ENCODE measurements around the gene TNPO1.

TNPO1 gene

GRCh38 chr5:72818866-72819534, 2.5 kb downstream of the TNPO1 start:
- peak; percentile 49 for DNase-seq

DNA sequence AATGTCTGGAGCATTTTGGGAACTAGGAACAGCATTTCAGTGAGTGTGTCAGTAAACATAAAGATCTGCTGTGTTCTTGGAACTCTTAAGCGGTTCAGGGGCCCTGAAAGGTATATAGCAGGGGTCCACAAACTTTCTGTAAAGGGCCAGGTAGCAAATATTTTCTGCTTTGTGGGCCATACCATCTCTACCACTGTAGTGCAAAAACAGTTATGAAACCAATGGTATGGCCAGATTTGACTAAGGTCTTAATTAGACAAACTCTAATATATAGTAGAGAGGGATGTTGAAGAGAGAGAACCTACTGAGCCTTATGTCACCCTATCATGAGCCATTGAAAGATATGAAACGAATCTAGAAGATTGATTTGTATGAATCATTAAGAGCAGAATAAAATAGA, 5.3 kb downstream of the TNPO1 start:
- no peak for DNase-seq

GRCh38 chr5:72822944-72823343, 6.5 kb downstream of the TNPO1 start:
- DNase-seq, result no peak

DNA sequence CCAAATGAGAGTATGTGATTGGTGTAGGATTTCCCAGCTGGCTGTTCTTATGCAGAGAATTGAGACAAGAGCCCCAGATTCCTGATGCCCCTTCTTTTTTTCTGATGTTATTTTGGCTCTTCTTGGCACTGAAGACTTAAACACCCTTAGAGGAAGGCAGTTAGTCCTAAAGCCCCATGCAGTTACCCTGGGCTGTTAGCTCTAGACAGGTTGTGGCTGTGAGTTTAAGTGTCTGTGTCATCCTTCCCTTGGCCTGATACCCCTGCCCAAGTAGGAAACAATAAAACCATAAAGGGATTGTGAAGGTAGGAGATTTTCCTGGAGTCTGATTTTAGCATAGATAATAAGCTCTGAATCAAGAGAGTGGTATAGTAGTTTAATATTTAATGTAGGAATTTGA, 13.2 kb downstream of the TNPO1 start:
- DNase-seq, result no peak

- DNase-seq, result no peak
Measured at GRCh38 chr5:72830362-72830761, 13.9 kb downstream of the TNPO1 start.

- DNase-seq, result no peak
Measured at GRCh38 chr5:72831685-72832084, 15.2 kb downstream of the TNPO1 start.

- DNase-seq, result no peak
Measured at GRCh38 chr5:72834924-72835323, 18.5 kb downstream of the TNPO1 start.

- no peak for DNase-seq
Measured at GRCh38 chr5:72835633-72836032, 19.2 kb downstream of the TNPO1 start.

DNA sequence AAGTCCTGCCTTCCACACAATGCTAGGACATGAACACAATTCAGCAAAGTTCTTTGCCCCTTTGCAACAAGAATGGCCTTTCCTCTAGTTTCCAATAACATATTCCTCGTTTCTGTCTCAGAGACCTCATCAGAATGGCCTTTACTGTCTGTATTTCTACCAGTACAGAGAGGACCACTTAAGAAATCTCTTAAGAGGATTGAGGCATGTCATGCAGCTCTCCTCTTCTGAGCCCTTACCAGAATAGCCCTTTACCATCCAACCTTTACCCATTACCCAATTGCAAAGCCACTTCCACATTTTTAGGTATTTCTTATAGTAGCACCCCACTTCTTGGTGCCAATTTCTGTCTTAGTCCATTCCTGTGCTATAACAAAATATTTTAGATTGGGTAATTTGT, 20.3 kb downstream of the TNPO1 start:
- no peak for DNase-seq

DNA sequence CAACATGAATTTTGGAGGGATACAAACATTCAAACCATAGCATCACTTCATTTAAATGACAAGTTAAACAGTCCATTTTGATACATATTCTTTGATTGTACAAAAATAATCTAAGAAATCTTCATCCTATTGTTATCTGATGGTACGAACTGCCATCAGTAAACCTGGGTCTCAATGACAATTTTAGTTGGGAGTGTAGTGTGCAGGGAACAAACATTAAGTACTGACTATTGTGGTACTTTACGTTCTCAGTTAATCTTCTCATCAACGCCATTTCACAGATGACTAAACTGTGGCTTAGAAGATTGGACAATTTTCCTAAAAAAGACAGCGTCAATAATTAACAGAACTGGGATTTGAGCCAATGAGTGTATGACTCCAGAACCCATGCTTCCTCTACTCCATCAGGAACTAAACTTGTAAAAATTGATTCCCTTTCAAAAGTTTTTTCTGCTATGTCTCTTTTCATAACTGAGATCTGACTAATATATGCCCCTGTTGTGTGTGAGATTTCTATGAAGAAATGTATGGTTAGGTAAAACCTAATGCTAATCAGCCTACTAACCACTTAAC, 21.1 kb downstream of the TNPO1 start:
- DNase-seq, result no peak

DNA sequence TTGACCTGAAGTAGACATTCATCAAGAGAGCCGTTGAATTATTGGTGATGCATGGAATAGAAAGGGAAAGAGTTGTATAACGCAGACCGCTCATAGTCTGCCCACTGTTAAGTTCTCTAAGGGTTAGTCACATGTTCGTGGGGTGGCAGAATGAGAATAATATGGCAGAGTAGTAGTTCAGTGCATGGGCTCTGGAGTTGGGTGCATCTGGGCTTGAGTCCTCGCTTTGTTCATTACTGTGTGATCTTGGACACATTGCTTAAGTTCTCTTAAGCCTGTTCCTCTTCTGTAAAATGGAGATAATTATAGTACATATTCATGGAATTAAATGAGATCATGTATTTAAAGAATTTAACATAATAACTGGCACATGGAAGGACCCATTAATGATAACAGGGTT, 23.6 kb downstream of the TNPO1 start:
- DNase-seq, result no peak

DNA sequence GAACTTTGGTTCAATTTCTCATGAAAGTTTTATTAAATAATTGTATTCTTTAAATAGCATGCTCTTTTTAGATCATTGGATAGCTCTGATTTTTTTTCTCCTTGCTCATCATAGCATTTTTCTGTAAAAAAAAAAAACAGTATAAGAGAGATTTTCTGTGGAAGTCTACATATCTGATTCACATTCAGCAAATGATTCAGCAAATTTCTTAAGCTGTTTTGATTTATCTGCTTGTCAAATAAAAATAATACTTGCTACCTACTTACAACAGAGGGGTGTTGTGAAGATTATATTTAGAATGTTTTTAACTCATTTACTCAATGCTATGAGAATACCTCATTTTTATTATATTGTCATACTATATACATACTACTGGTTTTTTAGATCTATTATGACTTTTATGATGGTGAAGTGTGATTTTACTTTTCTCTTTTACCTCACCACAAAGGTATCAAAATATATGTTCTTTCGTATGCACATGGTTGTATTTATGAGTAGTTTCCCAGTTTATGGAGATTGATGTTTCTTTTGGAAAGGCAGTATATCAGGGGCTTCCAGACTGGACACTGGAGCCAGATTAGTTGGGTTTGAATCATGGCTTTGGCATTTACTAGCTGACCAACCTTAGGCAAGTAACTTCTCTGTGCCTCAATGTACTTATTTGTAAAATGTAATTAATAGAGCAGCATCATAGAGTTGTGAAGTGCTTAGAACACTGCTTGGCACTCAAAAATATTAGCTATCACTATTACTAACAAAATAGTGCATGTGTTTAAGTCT, 25.5 kb downstream of the TNPO1 start:
- no peak for DNase-seq

GRCh38 chr5:72842816-72843215, 26.4 kb downstream of the TNPO1 start:
- DNase-seq, result no peak

GRCh38 chr5:72844218-72844603, 27.8 kb downstream of the TNPO1 start:
- no peak for DNase-seq

DNA sequence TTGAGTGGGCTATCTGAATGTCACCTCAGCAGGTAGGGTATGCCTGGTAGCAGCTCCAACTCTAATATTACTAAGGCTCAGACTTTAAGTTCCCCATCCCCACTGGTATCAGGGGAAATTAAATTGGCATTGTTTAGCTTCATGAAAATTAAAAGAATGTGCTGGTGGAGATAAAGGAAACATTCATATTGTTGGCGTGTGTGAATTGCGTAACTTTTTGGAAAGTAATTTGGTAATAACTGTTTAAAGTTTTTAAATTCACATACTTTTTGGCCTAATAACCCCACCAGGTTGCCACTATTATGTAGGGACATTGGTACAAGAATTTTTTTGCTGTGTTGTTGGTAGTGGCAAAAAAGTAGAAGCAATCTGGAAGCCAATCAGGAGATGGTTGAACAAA, 29.4 kb downstream of the TNPO1 start:
- no peak for DNase-seq

DNA sequence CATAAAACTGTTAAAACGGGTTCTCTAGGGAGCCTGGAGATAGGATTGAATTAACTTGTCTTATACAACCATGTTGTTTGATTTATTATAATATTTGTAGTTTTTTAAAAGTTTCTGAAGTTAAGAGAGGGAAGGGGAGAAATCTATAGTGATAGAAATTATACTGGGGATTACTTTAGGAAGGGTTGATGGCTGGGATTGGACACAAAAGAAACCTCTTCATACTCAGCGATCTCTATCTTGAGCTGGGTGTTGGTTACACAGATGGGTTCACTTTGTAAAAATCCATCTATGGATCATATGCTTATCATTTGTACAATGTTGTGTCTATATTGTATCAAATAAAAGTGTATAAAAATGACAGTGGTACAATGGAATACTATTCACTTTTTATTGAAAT, 30.0 kb downstream of the TNPO1 start:
- no peak for DNase-seq

- no peak for DNase-seq
Measured at GRCh38 chr5:72847439-72847838, 31.0 kb downstream of the TNPO1 start.

- peak; percentile 89 for DNase-seq
Measured at GRCh38 chr5:72847989-72848473, 31.6 kb downstream of the TNPO1 start.

GRCh38 chr5:72848474-72849428, 32.3 kb downstream of the TNPO1 start:
- peak; percentile 58 for DNase-seq

DNA sequence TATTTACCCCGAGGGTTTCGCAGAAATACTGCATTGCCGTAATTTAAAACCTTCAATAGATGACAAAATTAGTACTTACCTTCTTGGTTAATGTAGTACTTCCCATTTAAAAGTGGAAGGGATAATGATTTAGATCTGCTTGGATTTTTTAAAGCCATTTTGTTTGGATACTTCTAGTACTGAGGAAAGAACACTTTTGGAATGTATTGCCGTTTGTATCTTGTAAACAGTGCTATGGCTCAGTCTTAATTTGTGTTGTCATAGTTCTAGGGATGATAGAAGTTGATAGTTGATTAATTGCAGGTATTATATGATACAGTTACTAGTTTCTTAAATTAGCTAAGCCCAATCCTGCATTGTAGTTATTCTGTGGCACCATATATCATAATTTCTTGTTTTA, 33.1 kb downstream of the TNPO1 start:
- no peak for DNase-seq

GRCh38 chr5:72850113-72850512, 33.7 kb downstream of the TNPO1 start:
- no peak for DNase-seq

DNA sequence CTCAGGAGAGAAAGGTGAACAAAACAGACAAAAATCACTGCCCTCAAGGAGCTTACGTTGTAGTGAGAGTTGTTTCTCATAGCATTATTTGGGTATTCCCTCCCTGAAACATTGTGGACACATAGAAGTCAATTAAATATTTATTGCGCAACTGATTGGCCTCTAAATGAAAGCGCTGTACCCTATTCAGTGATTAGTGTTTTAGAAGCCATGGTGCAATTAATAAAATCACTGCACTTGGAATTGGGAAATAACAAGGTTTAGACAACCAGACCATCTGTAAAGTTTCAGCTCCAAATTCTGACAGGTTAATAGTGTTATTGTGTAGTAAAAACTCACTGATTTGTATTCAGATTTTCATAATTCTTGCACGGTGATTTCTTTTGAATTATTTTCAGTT, 35.9 kb downstream of the TNPO1 start:
- no peak for DNase-seq

- DNase-seq, result no peak
Measured at GRCh38 chr5:72854419-72854818, 38.0 kb downstream of the TNPO1 start.

Data from activated naive CD4-positive, alpha-beta T cell treated with Interleukin-2 at 50 U/mL for 16 hours (primary cell).